ENCODE results near the gene CMIP. TPM values are rescaled to one million over a fixed set of nuclear protein-coding genes. Genes with fewer than 3 reads are reported as not detected.

The CMIP gene
- total RNA-seq, 1 donor from 2014 or later, result 27.8 TPM

DNA sequence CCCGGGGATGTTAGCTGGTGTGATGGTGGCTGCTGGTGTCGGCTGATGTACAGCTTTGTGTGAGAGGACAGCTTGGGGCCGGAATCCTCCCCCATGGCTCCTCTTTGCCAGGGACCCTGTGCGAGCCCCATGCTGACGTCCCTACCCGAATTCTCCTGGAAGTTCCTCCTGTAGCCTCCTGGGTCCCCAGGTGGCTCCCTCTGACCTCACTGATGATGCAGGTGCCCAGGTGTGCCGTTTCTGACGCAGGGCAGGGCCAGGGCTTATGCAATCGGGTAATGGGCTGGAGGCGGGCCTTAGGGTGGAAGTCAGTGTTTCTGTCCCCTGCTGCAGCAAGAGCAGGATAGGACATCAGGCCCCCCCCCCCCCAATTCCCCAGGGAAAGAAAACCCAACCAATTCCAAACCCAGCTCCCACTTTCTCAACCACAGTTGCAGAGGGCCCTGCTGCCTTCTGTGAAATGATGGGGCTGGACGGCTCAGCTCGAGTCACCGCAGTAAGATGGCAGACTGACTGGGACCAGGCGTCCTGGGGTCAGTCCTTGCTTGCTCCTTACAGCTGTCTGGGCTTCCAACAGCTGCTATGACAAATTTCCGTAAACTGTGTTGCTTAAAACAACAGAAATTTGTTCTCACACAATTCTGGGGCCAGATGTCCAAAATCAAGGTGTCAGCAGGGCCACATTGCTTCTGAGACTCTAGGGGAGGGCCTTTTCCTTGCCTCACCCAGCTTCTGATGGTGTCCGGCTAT lies 195.5 kb downstream of the CMIP start:
- no peak for DNase-seq

GRCh38 chr16:81640681-81641070 lies 196.1 kb downstream of the CMIP start:
- DNase-seq, result no peak

GRCh38 chr16:81641395-81642106 lies 196.9 kb downstream of the CMIP start:
- no peak for DNase-seq

DNA sequence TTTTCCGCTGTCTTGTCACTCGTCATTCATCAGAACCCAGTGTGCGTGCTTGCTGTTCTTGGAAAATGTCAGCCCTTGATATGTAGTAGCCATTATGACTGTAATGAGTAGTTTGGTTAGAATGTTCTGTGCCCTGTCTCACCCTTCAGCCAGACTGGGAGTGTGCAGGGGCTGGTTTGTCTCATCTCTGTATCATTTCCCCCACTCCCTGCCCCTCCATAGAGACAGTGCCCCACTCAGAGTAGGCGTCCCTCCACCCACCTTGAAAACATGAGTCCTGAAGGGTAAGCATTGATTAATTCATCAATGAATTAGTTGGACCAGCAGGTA lies 197.5 kb downstream of the CMIP start:
- DNase-seq, result no peak

DNA sequence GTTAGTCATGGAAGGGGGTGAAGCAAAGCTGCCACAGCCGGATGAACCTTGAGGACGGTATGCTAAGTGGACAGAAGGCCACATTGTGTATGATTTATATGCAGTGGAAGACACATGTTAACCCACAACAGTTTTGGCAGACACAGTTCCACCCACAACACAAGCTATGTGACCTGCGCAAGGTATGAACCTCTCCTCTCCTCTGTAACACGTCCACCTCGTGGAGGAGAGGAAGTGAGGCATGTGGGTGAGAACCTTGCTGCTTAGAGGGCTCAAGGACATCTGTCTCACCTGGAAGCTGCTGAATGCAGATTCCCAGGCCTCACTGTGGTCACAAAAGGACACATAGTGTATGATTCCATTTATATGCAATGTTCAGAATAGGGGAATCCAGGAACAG lies 198.3 kb downstream of the CMIP start:
- no peak for DNase-seq

DNA sequence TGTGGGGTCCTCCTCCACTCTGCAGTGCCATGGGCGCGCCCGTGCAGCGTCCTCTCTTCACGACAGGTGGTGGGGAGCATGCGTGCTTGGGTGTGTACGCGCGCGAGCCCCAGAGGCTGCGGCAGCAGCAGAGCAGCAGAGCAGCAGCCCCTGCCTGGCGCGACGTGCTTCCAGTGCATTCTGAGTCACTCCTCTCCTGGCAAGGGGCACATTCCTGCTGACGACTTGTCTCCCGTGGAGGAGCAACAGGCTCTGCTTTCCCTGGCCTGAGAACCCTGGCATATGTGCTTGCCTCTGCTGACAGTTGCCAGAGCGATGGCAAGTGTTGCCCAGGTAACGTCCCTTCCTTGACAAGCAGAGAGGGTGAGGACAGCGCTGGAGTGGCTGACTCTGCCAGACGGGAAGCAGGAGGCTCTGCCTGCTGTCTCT lies 200.7 kb downstream of the CMIP start:
- no peak for DNase-seq

- DNase-seq, result no peak
These were observed 201.3 kb downstream of the CMIP start for GRCh38 chr16:81645925-81646324.

DNA sequence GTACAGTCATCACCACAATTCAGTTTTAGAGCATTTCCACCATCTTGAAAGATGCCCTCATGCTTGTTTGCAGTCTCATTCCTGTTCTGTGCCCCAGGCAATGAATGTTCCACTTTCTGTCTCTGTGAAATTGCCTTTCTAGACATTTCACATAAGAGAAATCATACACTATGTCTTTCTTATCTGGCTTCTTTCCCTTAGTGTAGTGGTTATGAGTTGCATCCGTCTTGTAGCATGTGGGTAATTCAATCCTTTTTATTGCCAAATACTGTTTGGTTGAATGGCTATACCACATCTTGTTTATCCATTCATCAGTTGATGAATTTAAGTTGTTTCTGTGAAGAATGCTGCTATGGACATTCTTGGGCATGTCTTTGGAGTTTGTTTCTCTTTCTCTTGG lies 202.0 kb downstream of the CMIP start:
- no peak for DNase-seq

- DNase-seq, result no peak
These were observed 202.9 kb downstream of the CMIP start for GRCh38 chr16:81647527-81647926.

DNA sequence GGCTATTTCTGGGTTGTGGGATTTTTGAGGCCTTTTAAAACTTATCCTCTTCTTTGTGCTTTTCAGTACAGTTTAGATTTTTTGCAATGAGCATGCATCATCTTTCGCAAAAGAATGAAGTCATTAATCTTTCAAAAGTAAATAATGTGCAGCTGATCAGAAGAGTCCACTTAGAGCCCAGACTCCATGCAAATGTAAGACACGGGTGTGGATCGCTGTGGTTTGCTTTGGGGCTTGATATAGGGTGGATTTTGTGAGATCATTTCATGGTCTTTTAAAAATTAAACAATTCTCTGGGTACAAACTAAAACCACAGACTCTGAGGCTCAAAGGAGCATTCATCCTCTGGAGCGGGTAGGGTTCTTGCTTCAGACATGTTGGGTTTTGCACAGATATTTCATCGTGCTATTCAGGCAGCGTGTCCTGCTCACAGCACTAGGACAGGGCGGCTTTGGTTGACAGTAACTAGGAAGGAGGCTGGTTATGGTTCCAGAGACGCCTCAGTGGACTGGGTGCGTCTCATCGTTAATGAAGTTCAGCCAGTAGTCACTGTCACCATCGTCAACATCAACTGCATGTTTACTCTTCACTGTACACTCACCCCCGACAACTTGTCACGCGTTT lies 205.1 kb downstream of the CMIP start:
- no peak for DNase-seq

GRCh38 chr16:81650281-81650680 lies 205.7 kb downstream of the CMIP start:
- DNase-seq, result no peak

DNA sequence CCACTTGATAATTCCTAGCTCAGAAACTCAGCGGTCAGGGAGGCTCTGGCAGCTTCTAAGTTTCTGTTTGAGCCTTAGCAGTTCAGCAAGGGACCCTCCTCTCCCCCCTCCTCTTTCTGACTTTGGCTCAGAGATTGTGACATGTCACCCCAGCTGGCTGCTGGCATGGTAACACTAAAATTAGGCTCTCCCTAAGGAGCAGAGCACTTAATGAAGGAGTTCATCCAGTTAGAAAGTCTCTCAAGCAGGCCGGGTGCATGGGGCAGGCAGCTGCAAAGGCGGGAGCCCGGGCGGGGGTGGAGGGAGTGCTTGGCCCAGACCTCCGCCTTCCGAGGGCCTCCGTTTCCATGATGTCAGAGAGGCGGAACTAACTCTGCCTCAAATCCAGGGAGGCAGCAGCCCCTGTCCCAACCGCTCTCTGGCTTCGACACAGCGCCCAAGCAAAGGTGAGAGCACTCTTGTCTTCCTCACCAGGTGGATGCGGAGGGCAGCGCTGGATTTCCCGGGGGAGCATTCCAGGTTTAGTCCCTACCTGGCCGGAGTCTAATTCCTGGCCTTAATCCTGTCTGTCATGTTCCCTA lies 206.5 kb downstream of the CMIP start:
- DNase-seq, result peak; percentile 90

- DNase-seq, result no peak
These were observed 207.4 kb downstream of the CMIP start for GRCh38 chr16:81651758-81652718.

- no peak for DNase-seq
These were observed 208.3 kb downstream of the CMIP start for GRCh38 chr16:81652798-81653505.

GRCh38 chr16:81654346-81654745 lies 209.7 kb downstream of the CMIP start:
- DNase-seq, result no peak

GRCh38 chr16:81655469-81656162 lies 211.0 kb downstream of the CMIP start:
- no peak for DNase-seq

GRCh38 chr16:81657224-81657623 lies 212.6 kb downstream of the CMIP start:
- DNase-seq, result no peak

- no peak for DNase-seq
These were observed 213.2 kb downstream of the CMIP start for GRCh38 chr16:81657781-81658180.

DNA sequence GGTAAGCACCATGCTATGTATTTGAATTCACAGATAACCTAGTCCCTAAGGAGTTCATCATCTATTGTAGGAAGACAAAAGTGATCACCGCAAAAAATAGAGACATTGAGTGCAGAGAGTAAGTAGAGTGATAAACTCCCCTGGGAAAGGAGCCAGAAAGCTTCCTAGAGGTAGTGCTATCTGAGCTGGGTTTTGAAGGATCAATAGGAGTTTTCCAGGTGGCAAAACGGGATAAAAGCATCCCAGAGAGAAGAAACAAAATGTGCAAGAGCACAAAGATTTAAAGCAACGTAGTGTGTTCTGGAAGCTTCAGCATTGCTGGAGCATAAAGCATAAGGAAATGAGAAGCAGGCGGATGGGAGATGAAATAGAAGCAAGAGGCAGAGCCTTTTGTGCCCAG lies 213.8 kb downstream of the CMIP start:
- no peak for DNase-seq

GRCh38 chr16:81659249-81659648 lies 214.6 kb downstream of the CMIP start:
- no peak for DNase-seq

- DNase-seq, result no peak
These were observed 216.5 kb downstream of the CMIP start for GRCh38 chr16:81661082-81661481.
